K562 (cell line): Measurements from ENCODE around the gene SPTBN2. TPM values are rescaled to one million over a fixed set of nuclear protein-coding genes. Genes with fewer than 3 reads are reported as not detected.
A peak's percentile ranks its signal among the peaks of the same experiment; 100 is the strongest.

Source experiments
- DACH1 ChIP-seq: fragments of 450-650 bp; IDR thresholded peaks from 2 replicates; pipeline ENCODE4 v1.6.1; 2018; ENCODE audit not compliant: partially characterized antibody
- ETV6 ChIP-seq, 3 experiments: fragments of 150-350 bp in 1 of 3; sonication (generic) in 1 of 3; formaldehyde crosslinking in 1 of 3; IDR thresholded peaks; 2 replicates each; pipeline versions ENCODE4 v1.6.1 to v1.8.0; 2014 to 2022; ENCODE audit warnings: borderline replicate concordance in 2 of 3, low read depth in 2 of 3, antibody characterized with exemption in 1 of 3, low read length in 1 of 3, mild to moderate bottlenecking in 1 of 3, missing genetic modification reagents in 1 of 3
- GTF2A2 ChIP-seq: IDR thresholded peaks from 2 replicates; pipeline ENCODE4 v1.6.1; 2016; ENCODE audit warnings: mild to moderate bottlenecking, missing genetic modification characterization, missing compliant biosample characterization
- HDAC3 ChIP-seq: fragments of 450-650 bp; IDR thresholded peaks from 2 replicates; pipeline ENCODE4 v1.6.1; 2018; ENCODE audit warnings: borderline replicate concordance, mild to moderate bottlenecking, moderate library complexity; ENCODE audit not compliant: partially characterized antibody
- HDGF ChIP-seq: fragments of 450-650 bp; IDR thresholded peaks from 2 replicates; pipeline ENCODE4 v1.6.1; 2016
- HMG20A ChIP-seq: fragments of 450-650 bp; formaldehyde crosslinking; conservative IDR thresholded peaks from 2 replicates; pipeline ENCODE4 v1.4.0; 2020; ENCODE audit warnings: mild to moderate bottlenecking, mixed read lengths
- LARP7 ChIP-seq: fragments of 450-650 bp; IDR thresholded peaks from 2 replicates; pipeline ENCODE4 v1.6.1; 2016
- PHF20 ChIP-seq: fragments of 450-650 bp; IDR thresholded peaks from 2 replicates; pipeline ENCODE4 v1.6.1; 2018; ENCODE audit not compliant: partially characterized antibody
- SMC3 ChIP-seq: conservative IDR thresholded peaks from 2 replicates; pipeline ENCODE4 v1.6.1; 2011; ENCODE audit warnings: low read depth, low read length, improper control_type of control experiment; ENCODE audit not compliant: insufficient read depth
- SP1 ChIP-seq: sonication (generic); formaldehyde crosslinking; IDR thresholded peaks from 2 replicates; pipeline ENCODE4 v1.8.1; 2022; ENCODE audit warnings: mild to moderate bottlenecking, missing genetic modification reagents
- TAF7 ChIP-seq: fragments of 450-650 bp; IDR thresholded peaks from 2 replicates; pipeline ENCODE4 v1.6.1; 2016; ENCODE audit warnings: missing genetic modification characterization, missing compliant biosample characterization
- TAL1 ChIP-seq: fragments of 450-650 bp; IDR thresholded peaks from 2 replicates; pipeline ENCODE4 v1.6.1; 2016; ENCODE audit warnings: mild to moderate bottlenecking
- ZEB2 ChIP-seq: fragments of 450-650 bp; IDR thresholded peaks from 2 replicates; pipeline ENCODE4 v1.6.1; 2016
- ZFP1 ChIP-seq: fragments of 450-650 bp; formaldehyde crosslinking; IDR thresholded peaks from 2 replicates; pipeline ENCODE4 v1.4.0; 2020; ENCODE audit warnings: mild to moderate bottlenecking, mixed read lengths
- ZNF253 ChIP-seq: fragments of 250-450 bp; sonication (Bioruptor Pico); conservative IDR thresholded peaks from 2 replicates; pipeline ENCODE4 v1.6.1; 2021; ENCODE audit warnings: mild to moderate bottlenecking
- ZNF3 ChIP-seq: fragments of 250-450 bp; sonication (Bioruptor Pico); IDR thresholded peaks from 2 replicates; pipeline ENCODE4 v1.5.0; 2021; ENCODE audit warnings: mild to moderate bottlenecking, moderate library complexity
- ZNF551 ChIP-seq: fragments of 250-450 bp; sonication (Bioruptor Pico); IDR thresholded peaks from 2 replicates; pipeline ENCODE4 v1.5.0; 2021; ENCODE audit warnings: mild to moderate bottlenecking, moderate library complexity
- ZNF717 ChIP-seq: fragments of 250-450 bp; sonication (Bioruptor Pico); IDR thresholded peaks from 2 replicates; pipeline ENCODE4 v1.5.0; 2021
- ZNF766 ChIP-seq: fragments of 200-800 bp; sonication (Bioruptor generic); conservative IDR thresholded peaks from 2 replicates; pipeline ENCODE4 v1.6.1; 2016; ENCODE audit warnings: missing genetic modification characterization, missing compliant biosample characterization
- polyA plus RNA-seq, 8 experiments: library from polyadenylated mRNA; depleted of rRNA in 4 of 8; stranded (reverse) in 5 of 8; unstranded in 3 of 8; fragments of >200 nt; fragmentation: Nextera tagmentation in 2 of 8; fragmentation: Illumina TruSeq in 1 of 8; extraction: Ambion mirVana in 2 of 8; extraction: Trizol in 1 of 8; gene quantifications; 2 replicates each; pipeline versions ENCODE4 v1.2.1 to v1.2.3, GENCODE V29; 2011 to 2014; ENCODE audit warnings: inconsistent platforms in 1 of 8, missing spikeins in 1 of 8
- total RNA-seq, 7 experiments: library from RNA; depleted of rRNA in 6 of 7; stranded (reverse); fragments of >200 nt in 6 of 7; fragmentation: Illumina TruSeq in 2 of 7; extraction: Trizol in 2 of 7; gene quantifications; 2 replicates each; pipeline versions ENCODE4 v1.2.1 to v1.2.3, GENCODE V29; 2011 to 2021; ENCODE audit warnings: low replicate concordance in 1 of 7
- TF ChIP-seq, protein P1 (sequence below), 2 experiments: fragments of 450-650 bp in 1 of 2; sonication (generic) in 1 of 2; formaldehyde crosslinking; conservative IDR thresholded peaks; 2 replicates each; pipeline versions ENCODE4 v1.4.0 to v1.8.1; 2020 to 2022; ENCODE audit warnings: mild to moderate bottlenecking in 1 of 2, missing genetic modification reagents in 1 of 2
- TF ChIP-seq, protein P2 (sequence below): sonication (generic); formaldehyde crosslinking; IDR thresholded peaks from 2 replicates; pipeline ENCODE4 v1.8.0; 2023; ENCODE audit warnings: mild to moderate bottlenecking, missing genetic modification reagents
- TF ChIP-seq, protein P3 (sequence below): fragments of 450-650 bp; IDR thresholded peaks from 2 replicates; pipeline ENCODE4 v1.6.1; 2018; ENCODE audit not compliant: partially characterized antibody

Gene SPTBN2
- total and polyA plus RNA-seq, 9 of the 15 experiments (the other 6 are each of a cell fraction or from before 2014, with no cell fraction given), result 0.38 to 56.5 (median 19.7) TPM

DNA sequence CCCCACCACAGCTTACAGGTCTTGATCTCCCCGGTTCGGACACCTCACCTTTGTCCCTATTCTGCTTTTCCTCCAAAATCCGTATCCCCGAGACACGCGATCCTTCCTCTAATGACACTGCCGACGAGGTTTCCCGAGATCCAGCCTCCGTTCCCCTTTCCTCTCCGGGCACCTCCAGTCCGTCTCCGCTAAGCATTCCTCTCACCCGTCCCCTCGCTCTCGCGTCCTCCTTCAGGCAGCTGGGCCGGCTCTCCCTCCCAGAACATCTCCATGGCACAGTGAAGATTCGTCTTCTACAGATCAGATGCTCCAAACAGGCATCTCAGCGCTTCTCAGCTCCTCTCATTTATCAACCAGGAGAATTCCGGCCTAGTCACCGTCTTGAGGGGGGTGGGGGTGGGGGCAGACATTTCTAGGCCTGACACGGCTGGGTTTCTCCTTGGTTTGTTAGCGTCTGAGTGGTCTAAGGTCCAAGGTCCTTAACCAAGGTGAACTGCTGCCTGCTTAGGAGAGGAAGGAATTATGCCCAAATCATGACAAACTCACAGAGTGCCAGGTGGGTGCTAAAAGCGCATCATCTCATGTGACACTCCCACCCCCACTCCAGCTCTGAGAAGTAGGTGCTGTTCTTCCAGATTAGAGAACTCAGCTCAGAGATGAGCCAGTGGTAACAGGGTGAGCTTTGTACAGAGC is at the start of gene SPTBN2 (continued):
- TF ChIP-seq DACH1 (peak; percentile 14), ZEB2 (peak; percentile 51; the same call in 1 of the 2 replicates), HDGF (0 out of 2 replicates have a peak, but pooled peaks have one; percentile 46), ZFP1 (CRISPR knock-in tag) (no peak), ZNF551 (CRISPR knock-in tag) (no peak), ZNF3 (CRISPR knock-in tag) (no peak), ZNF766 (CRISPR knock-in tag) (no peak), GTF2A2 (tag) (no peak), TAF7 (tag) (no peak), SP1 (peak; percentile 34; the same call in 1 of the 2 replicates), TAL1 (peak; percentile 43; the same call in 1 of the 2 replicates), ETV6 (IDR thresholded peaks at IDR 0.05; ENCODE audit: borderline replicate concordance in 1 of 2, low read depth in 2 of 2, low read length in 1 of 2) (no peak), ETV6 (CRISPR knock-in tag; IDR thresholded peaks at IDR 0.05; ENCODE audit: borderline replicate concordance) (no peak), SMC3 (no peak), ZNF717 (CRISPR knock-in tag) (no peak), LARP7 (peak; percentile 87; the same call in 1 of the 2 replicates), ZNF253 (CRISPR knock-in tag) (no peak), HDAC3 (no peak), PHF20 (no peak), HMG20A (CRISPR knock-in tag) (no peak)
- TF ChIP-seq, protein P1, sequence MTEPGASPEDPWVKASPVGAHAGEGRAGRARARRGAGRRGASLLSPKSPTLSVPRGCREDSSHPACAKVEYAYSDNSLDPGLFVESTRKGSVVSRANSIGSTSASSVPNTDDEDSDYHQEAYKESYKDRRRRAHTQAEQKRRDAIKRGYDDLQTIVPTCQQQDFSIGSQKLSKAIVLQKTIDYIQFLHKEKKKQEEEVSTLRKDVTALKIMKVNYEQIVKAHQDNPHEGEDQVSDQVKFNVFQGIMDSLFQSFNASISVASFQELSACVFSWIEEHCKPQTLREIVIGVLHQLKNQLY (CRISPR knock-in tag; conservative IDR thresholded peaks at IDR 0.05), result no peak
- TF ChIP-seq, protein P2, sequence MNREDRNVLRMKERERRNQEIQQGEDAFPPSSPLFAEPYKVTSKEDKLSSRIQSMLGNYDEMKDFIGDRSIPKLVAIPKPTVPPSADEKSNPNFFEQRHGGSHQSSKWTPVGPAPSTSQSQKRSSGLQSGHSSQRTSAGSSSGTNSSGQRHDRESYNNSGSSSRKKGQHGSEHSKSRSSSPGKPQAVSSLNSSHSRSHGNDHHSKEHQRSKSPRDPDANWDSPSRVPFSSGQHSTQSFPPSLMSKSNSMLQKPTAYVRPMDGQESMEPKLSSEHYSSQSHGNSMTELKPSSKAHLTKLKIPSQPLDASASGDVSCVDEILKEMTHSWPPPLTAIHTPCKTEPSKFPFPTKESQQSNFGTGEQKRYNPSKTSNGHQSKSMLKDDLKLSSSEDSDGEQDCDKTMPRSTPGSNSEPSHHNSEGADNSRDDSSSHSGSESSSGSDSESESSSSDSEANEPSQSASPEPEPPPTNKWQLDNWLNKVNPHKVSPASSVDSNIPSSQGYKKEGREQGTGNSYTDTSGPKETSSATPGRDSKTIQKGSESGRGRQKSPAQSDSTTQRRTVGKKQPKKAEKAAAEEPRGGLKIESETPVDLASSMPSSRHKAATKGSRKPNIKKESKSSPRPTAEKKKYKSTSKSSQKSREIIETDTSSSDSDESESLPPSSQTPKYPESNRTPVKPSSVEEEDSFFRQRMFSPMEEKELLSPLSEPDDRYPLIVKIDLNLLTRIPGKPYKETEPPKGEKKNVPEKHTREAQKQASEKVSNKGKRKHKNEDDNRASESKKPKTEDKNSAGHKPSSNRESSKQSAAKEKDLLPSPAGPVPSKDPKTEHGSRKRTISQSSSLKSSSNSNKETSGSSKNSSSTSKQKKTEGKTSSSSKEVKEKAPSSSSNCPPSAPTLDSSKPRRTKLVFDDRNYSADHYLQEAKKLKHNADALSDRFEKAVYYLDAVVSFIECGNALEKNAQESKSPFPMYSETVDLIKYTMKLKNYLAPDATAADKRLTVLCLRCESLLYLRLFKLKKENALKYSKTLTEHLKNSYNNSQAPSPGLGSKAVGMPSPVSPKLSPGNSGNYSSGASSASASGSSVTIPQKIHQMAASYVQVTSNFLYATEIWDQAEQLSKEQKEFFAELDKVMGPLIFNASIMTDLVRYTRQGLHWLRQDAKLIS (CRISPR knock-in tag), result no peak
- TF ChIP-seq, protein P3, sequence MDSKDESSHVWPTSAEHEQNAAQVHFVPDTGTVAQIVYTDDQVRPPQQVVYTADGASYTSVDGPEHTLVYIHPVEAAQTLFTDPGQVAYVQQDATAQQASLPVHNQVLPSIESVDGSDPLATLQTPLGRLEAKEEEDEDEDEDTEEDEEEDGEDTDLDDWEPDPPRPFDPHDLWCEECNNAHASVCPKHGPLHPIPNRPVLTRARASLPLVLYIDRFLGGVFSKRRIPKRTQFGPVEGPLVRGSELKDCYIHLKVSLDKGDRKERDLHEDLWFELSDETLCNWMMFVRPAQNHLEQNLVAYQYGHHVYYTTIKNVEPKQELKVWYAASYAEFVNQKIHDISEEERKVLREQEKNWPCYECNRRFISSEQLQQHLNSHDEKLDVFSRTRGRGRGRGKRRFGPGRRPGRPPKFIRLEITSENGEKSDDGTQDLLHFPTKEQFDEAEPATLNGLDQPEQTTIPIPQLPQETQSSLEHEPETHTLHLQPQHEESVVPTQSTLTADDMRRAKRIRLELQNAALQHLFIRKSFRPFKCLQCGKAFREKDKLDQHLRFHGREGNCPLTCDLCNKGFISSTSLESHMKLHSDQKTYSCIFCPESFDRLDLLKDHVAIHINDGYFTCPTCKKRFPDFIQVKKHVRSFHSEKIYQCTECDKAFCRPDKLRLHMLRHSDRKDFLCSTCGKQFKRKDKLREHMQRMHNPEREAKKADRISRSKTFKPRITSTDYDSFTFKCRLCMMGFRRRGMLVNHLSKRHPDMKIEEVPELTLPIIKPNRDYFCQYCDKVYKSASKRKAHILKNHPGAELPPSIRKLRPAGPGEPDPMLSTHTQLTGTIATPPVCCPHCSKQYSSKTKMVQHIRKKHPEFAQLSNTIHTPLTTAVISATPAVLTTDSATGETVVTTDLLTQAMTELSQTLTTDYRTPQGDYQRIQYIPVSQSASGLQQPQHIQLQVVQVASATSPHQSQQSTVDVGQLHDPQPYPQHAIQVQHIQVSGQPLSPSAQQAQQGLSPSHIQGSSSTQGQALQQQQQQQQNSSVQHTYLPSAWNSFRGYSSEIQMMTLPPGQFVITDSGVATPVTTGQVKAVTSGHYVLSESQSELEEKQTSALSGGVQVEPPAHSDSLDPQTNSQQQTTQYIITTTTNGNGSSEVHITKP, result peak; percentile 47
